ENCODE results near the gene CD48.

The CD48 gene

DNA sequence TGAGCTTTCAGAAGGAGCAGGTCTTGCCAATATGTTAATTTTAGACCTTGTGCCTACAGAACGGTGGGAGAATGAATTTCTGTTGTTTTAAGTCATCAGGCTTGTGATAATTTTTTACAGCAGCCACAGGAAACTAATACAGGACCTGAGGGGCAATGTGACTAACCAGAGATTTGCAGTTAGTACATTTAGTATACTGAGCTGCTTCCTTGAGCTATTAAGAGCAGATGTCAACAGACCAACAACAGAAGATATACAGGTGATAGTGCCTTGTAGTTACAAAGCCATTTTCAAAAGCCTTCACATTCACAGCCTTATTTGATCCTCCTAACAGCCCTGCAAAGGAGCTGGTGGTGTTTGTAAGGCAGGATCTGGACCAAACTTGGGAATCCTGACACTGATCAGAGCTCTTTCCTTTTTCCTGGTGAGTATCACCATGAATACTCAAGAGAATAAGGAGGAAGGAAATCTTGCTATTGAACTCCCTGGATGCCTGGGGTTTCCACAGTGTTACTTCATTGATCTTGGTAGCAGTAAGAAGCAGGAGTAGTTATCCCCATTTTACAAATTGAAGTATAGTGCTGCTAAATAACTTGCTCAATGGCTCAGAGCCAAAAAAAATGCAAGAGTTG lies 60.1 kb downstream of the CD48 start:
- no peak for DNase-seq

DNA sequence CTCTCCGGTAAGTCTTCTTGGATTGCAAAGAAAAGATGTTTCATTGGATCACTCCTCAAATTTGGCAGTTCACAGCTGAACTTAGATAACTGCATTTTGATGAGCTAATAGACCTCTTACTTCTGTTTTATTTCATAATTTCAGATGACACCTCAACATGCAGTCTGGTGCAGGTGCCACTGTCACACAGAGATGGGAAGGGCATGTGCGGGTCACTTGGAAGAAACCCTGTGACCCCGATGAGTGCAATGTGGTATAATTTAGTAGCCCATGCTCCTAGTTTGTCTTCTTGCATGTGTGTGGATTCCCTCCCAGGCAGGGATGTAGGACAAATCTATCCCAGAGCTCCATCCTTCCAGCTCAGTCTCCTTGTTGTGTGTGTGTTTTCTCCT lies 64.3 kb downstream of the CD48 start:
- DNase-seq = no peak

DNA sequence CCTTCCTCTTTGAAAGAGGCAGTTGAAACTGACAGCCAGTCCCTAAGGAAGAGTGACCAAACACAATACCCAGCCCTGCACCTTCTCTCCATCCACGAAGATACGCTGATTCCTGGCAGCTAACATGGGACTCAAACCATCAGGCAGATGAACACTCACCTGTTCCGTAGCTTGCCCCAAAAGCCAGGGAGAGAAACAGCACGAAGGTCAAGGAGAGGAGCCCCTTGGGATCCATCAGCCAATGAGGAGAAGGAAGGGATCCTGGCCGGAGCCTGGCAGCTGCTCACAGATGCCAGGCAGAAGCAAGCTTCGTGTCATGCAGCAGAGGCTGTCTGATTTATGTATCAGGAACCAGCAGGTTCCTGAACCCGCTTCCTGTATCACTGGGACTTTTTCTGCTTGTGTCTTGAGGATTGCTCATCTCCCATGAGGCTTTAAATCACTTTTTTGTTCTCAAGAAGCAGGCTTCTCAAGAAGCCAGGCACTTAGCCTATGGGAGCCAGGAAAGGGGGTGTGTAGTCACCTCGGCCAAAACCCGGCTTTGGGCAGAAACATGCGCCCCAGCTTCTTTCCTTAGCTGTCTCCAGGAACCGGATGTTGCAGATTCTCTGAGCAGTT lies 64.8 kb downstream of the CD48 start, which contains the start of gene SLAMF1:
Gene SLAMF1 (minus strand): TSS at position 334 of the 618 bp plus-strand sequence. CDS start 99 bp downstream, at position 235.
- no peak for DNase-seq

DNA sequence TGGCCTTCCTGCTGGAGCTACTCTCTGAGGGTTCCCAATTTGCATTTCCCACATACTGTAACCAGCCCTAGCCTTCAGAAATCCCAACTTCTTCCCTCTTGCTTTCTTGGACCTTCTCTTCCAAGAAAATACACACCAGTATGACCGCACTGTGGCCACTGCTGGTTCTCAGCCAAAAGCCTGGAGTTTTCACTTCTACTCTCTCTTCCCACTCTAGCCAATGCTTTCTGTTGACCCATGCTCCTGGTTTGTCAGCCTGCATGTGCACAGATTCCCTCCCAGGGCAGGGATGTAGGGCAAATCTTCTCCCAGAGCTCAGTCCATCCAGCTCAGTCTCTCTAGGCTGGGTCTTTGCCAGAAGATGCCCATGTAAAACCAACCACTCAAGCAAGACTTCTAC lies 65.4 kb downstream of the CD48 start:
- DNase-seq = no peak

GRCh38 chr1:160645386-160646130 lies 66.1 kb downstream of the CD48 start:
- no peak for DNase-seq

DNA sequence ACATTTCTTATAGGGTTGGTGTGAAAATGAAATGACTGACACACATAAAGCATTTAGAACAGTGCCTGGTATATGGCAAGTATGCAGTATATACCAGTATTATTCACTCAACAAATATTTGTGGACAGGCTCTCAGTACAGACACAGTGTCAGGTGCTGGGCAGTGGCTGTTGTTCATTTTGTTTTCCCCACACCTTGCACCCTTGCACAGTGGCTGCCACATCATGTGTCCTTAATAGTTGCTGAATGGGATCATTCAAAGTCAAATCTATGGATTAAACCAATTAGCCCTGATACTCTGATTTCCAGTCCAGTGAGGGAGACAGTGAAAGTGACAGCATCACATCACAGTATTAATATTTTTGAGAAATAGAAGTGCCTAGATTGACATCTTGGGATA lies 67.2 kb downstream of the CD48 start:
- no peak for DNase-seq

GRCh38 chr1:160643138-160643537 lies 68.5 kb downstream of the CD48 start:
- DNase-seq = no peak

DNA sequence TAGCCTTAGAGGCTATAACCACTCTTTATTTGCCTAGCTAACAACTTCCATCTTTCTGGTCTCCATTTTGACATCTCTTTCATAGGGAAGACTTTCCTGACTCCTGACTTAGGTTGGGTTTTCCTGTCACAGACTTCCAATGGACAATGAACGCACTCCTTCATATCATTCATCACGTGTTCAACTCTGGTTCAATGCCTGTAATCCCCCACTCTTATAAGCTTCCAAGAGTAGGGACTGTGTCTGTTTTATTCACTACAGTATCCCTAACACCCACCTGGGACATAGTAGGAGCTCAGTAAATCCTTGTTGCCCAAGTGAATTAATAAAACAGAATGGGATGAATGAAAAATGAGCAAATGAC lies 69.4 kb downstream of the CD48 start:
- no peak for DNase-seq

GRCh38 chr1:160641323-160642280 lies 70.0 kb downstream of the CD48 start:
- DNase-seq = no peak

DNA sequence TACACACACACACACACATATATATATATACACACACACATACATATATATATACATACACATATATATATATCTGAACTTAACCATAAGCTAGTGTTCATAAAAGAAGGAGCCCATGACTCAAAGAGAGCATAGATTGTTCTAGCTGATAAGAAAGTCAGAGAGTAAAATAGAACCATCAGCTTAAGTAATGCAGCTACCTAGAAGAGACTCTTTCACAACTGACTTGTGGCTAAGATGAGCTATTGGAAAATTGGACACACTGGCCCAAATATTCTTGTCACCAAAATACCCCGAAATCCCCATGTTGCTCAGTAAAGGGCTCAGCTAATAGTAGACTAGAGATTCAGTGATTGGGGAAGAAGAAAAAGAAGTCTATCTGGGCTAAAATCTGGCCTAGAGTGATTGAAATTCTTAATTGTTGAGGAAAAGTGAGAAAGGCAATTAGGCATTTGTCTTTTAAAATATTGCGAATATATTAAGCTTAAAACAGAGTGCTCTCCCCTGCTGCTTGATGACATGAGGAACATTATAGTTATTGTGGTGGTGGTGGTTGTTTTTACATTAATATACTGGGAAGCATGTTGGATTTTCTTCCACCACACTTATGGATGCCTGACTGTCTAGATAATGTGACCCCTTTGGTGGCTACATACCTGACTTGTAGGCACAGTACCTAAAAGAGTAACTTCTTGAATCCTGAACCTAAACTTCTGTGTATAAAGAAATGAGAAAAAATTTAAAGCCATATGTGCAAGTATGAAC lies 71.1 kb downstream of the CD48 start:
- no peak for DNase-seq

DNA sequence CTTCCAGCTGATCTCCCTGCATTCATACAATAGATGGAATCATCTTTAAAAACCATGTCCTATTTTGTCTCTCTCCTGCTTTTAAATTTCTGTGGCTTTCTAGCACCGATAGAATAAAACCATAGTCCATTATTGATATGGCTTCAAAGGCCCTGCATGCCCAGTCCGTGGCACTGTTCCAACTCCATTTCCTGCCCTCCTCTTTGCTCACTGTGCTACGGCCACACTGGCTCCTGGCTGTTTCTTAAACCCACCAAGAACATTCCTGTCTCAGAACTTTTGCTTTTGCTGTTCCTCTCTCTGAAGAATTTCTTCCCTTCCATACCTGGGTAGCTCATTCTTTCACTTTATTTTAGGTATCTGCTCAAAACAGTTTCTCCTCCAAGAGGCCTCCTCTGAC lies 72.0 kb downstream of the CD48 start:
- DNase-seq = no peak

DNA sequence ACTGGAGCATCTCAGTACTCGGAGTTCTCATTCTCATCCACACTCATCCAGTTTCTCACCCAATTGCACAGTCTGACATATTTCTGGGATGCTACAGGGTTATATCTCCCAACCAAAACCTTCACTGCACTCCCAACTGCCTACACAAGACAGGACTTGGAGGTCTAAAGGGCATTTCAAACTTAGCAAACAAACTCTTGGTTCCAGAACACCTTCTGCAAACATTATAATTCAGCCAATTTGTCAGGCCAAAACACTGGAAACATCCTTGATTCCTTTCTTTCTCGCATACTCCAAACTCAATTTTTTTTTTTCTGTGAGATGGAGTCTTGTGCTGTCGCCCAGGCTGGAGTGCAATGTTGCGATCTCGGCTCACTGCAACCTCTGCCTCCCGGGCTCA lies 72.7 kb downstream of the CD48 start:
- no peak for DNase-seq

DNA sequence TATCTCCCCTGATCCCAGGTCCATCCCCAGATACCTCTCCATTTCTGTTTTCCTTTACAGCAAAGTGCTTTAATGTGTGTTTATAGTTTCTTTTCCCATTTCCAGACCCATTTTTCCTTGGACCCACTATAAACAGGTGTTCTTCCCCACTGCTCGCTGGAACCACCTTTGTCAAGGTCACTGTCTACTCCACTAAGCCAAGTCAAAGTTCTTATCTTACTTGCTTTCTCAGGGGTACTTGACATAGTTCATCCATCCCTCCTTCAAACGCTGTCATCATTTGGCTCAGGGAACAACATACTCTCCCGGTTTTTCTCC lies 73.1 kb downstream of the CD48 start:
- no peak for DNase-seq

DNA sequence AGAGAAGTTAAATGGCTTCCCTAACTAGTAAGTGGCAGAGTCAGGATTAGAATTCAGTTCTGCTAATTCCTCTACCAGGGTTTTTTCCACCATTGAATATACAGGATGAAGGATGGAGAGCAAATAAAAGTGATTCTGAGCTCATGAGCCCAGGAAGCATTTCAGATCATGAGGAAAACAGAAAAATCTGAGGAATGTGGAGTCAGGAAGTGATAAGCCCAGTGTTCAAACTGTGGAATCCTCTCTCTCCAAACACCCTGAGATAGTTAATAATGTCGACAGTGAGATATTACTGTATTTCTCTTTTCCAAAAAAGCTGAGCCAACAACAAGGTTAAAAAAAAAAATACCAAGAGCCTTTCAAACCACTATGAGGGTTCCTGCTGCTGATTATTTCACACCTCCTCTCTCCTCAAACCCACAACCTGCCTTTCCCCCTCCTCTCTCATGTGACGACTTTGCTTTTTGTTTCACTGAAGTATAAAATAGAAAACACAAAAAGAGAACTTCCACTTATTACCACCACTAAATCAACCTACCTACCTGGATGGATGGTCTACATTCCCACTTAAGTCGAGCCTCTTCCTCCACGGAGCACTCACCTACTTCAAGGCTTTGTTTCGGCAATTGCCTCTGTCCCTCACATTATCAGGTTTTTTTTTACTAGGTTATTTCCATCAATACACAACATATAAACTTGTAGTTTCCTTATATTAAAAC lies 73.6 kb downstream of the CD48 start:
- no peak for DNase-seq

GRCh38 chr1:160637065-160637464 lies 74.6 kb downstream of the CD48 start:
- DNase-seq = no peak

- DNase-seq = no peak
Measured at GRCh38 chr1:160636547-160636946, 75.1 kb downstream of the CD48 start.

GRCh38 chr1:160636076-160636475 lies 75.5 kb downstream of the CD48 start:
- no peak for DNase-seq

GRCh38 chr1:160634543-160635491 lies 76.8 kb downstream of the CD48 start:
- DNase-seq = no peak

GRCh38 chr1:160633330-160633903 lies 78.2 kb downstream of the CD48 start:
- DNase-seq = no peak
